Measurements from ENCODE around the gene HIRA. TPM values are rescaled to one million over a fixed set of nuclear protein-coding genes. Genes with fewer than 3 reads are reported as not detected.
"Not testable (repeated sequence)": the region's sequence is repeated elsewhere in the genome, so short reads cannot be mapped to it uniquely, and the experiment has no call there.

Gene HIRA
- total and polyA plus RNA-seq, 2 experiments from 2014 or later = 2.7 to 18.6 TPM

DNA sequence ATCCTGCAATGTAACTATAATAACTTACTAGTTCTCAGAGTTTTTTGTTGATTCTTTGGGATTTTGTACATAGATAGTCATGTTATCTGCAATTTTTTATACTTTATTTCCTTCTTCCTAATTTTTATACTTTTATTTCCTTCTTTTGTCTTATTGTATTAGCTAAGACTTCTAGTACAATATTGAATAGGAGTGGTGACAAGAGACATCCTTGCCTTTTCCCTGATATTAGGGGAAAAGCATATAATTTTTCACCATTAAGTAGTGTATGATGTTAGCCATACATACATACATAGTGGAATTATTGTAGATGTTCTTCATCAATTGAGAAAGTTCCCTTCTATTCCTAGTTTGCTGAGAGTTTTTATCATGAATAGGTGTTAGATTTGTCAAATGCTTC is 112.3 kb downstream of the HIRA start:
- in situ Hi-C loops (cut with MboI) = loop anchor here (25.0 kb wide), 1 partner anchor 318 kb away; no protein-coding TSS in a partner anchor
- Histone ChIP-seq H3K4me2 (ENCODE audit: unreplicated experiment) (no peak overlapping the region), H2AFZ (no peak overlapping the region), H4K20me1 (ENCODE audit: insufficient read depth) (no peaks in the 10 kb centered on the region), H3K79me2 (ENCODE audit: insufficient read depth) (no peaks in the 10 kb centered on the region), H3K9ac (no peak overlapping the region), H3K9me2 (ENCODE audit: insufficient read depth) (no peaks in the 10 kb centered on the region), H3F3A (ENCODE audit: insufficient read depth) (no peaks in the 10 kb centered on the region), H3K4me1 (ENCODE audit: insufficient read depth) (no peaks in the 10 kb centered on the region), H3K27me3 (replicated peaks; ENCODE audit: insufficient read depth) (no peaks in the 10 kb centered on the region), H3K9me3 (ENCODE audit: low read depth) (no peaks in the 10 kb centered on the region), H3K27ac (no peak overlapping the region), H3K36me3 (ENCODE audit: low read depth) (no peaks in the 10 kb centered on the region), H3K4me3 (no peak overlapping the region)
- TF ChIP-seq EZH2 (IDR thresholded peaks at IDR 0.05; ENCODE audit: insufficient read depth, poor library complexity, severe bottlenecking) (no peak), EZH2phosphoT487 (IDR thresholded peaks at IDR 0.05; ENCODE audit: insufficient read depth, low read depth) (no peak)
- no peak for DNase-seq

DNA sequence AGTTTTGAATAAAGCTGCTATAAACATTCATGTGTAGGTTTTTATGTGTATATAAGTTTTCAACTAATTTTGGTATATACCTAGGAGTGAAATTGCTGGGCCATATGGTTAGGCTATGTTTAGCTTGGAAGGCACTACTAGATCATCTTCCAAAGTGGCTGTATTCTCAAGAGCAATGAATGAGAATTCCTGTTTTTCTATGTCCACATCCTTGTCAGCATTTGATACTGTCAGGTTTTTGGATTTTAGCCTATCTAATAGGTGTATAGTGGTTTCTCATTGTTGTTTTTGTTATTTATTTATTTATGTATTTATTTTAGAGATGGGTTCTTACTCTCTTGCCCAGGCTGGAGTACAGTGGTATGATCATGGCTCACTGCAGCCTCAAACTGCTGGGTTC is 113.7 kb downstream of the HIRA start:
- no peak overlapping the region for H3K4me3 ChIP-seq
- no peaks in the 10 kb centered on the region for H3K27me3 ChIP-seq (replicated peaks; ENCODE audit: insufficient read depth)
- no peaks in the 10 kb centered on the region for H3K36me3 ChIP-seq (ENCODE audit: low read depth)
- no peak for TF ChIP-seq EZH2phosphoT487 (IDR thresholded peaks at IDR 0.05; ENCODE audit: insufficient read depth, low read depth)
- no peak for TF ChIP-seq EZH2 (IDR thresholded peaks at IDR 0.05; ENCODE audit: insufficient read depth, poor library complexity, severe bottlenecking)
- no peak overlapping the region for H3K4me2 ChIP-seq (ENCODE audit: unreplicated experiment)
- no peaks in the 10 kb centered on the region for H3K9me3 ChIP-seq (ENCODE audit: low read depth)
- no peak overlapping the region for H2AFZ ChIP-seq
- H3K4me1 ChIP-seq (ENCODE audit: insufficient read depth) = no peaks in the 10 kb centered on the region
- no peak for DNase-seq
- H3K79me2 ChIP-seq (ENCODE audit: insufficient read depth) = no peaks in the 10 kb centered on the region
- H3F3A ChIP-seq (ENCODE audit: insufficient read depth) = no peaks in the 10 kb centered on the region
- H3K27ac ChIP-seq = no peak overlapping the region
- H3K9ac ChIP-seq = no peak overlapping the region
- no peaks in the 10 kb centered on the region for H3K9me2 ChIP-seq (ENCODE audit: insufficient read depth)
- no peaks in the 10 kb centered on the region for H4K20me1 ChIP-seq (ENCODE audit: insufficient read depth)
- in situ Hi-C loops (cut with MboI) = loop anchor here (25.0 kb wide), 1 partner anchor 319 kb away; no protein-coding TSS in a partner anchor

GRCh38 chr22:19307872-19308271 is 123.7 kb downstream of the HIRA start:
- 47 to 50% methylated on average over 2 of the region's 2 CpGs for WGBS, 2 experiments (ENCODE audit: low coverage in 1 of 2, low lambda C conversion rate in 2 of 2, missing lambda C conversion rate in 2 of 2)
- no peaks in the 10 kb centered on the region for H3F3A ChIP-seq (ENCODE audit: insufficient read depth)
- H3K79me2 ChIP-seq (ENCODE audit: insufficient read depth) = no peaks in the 10 kb centered on the region
- no peaks in the 10 kb centered on the region for H3K4me1 ChIP-seq (ENCODE audit: insufficient read depth)
- DNase-seq = no peak
- no peak overlapping the region for H3K27ac ChIP-seq
- H4K20me1 ChIP-seq (ENCODE audit: insufficient read depth) = no peaks in the 10 kb centered on the region
- TF ChIP-seq EZH2phosphoT487 (IDR thresholded peaks at IDR 0.05; ENCODE audit: insufficient read depth, low read depth) (no peak), EZH2 (IDR thresholded peaks at IDR 0.05; ENCODE audit: insufficient read depth, poor library complexity, severe bottlenecking) (no peak)
- no peaks in the 10 kb centered on the region for H3K9me3 ChIP-seq (ENCODE audit: low read depth)
- no peak overlapping the region for H3K4me3 ChIP-seq
- in situ Hi-C loops (cut with MboI) = loop anchor here (25.0 kb wide), 1 partner anchor 329 kb away; no protein-coding TSS in a partner anchor
- H3K27me3 ChIP-seq (replicated peaks; ENCODE audit: insufficient read depth) = no peaks in the 10 kb centered on the region
- H2AFZ ChIP-seq = no peak overlapping the region
- H3K4me2 ChIP-seq (ENCODE audit: unreplicated experiment) = no peak overlapping the region
- no peaks in the 10 kb centered on the region for H3K9me2 ChIP-seq (ENCODE audit: insufficient read depth)
- H3K36me3 ChIP-seq (ENCODE audit: low read depth) = no peaks in the 10 kb centered on the region
- H3K9ac ChIP-seq = no peak overlapping the region

DNA sequence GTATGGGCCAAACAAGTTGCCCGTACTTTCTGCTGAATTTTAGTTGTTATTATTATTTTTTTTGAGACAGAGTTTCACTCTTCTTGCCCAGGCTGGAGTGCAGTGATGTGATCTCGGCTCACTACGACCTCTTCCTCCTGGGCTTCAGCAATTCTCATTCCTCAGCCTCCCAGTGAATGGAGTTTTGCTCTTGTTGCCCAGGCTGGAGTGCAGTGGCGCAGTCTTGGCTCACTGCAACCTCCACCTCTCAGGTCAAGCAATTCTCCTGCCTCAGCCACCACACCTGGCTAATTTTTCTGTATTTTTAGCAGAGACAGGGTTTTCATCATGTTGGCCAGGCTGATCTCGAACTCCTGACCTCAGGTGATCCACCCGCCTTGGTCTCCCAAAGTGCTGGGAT is 125.0 kb downstream of the HIRA start:
- not testable (repeated sequence) for H3K9ac ChIP-seq; H3K4me2 ChIP-seq (ENCODE audit: unreplicated experiment); DNase-seq; H3K36me3 ChIP-seq (ENCODE audit: low read depth); H3K4me3 ChIP-seq; H2AFZ ChIP-seq; H3K27me3 ChIP-seq (replicated peaks; ENCODE audit: insufficient read depth); H3K9me3 ChIP-seq (ENCODE audit: low read depth); H3K27ac ChIP-seq; H3F3A ChIP-seq (ENCODE audit: insufficient read depth); H4K20me1 ChIP-seq (ENCODE audit: insufficient read depth); H3K79me2 ChIP-seq (ENCODE audit: insufficient read depth); H3K9me2 ChIP-seq (ENCODE audit: insufficient read depth); H3K4me1 ChIP-seq (ENCODE audit: insufficient read depth)
- in situ Hi-C loops (cut with MboI) = loop anchor here (25.0 kb wide), 1 partner anchor 331 kb away; no protein-coding TSS in a partner anchor
- 66 to 67% methylated on average over 6 of the region's 6 CpGs for WGBS, 2 experiments (ENCODE audit: low coverage in 1 of 2, low lambda C conversion rate in 2 of 2, missing lambda C conversion rate in 2 of 2)

- H3K36me3 ChIP-seq (ENCODE audit: low read depth) = no peaks in the 10 kb centered on the region
- TF ChIP-seq EZH2phosphoT487 (IDR thresholded peaks at IDR 0.05; ENCODE audit: insufficient read depth, low read depth) (no peak), EZH2 (IDR thresholded peaks at IDR 0.05; ENCODE audit: insufficient read depth, poor library complexity, severe bottlenecking) (no peak)
- no peaks in the 10 kb centered on the region for H3K9me2 ChIP-seq (ENCODE audit: insufficient read depth)
- H3K79me2 ChIP-seq (ENCODE audit: insufficient read depth) = no peaks in the 10 kb centered on the region
- no peaks in the 10 kb centered on the region for H3F3A ChIP-seq (ENCODE audit: insufficient read depth)
- no peak overlapping the region for H3K9ac ChIP-seq
- 87 to 91% methylated on average over 5 of the region's 5 CpGs for WGBS, 2 experiments (ENCODE audit: low coverage in 1 of 2, low lambda C conversion rate in 2 of 2, missing lambda C conversion rate in 2 of 2)
- H3K9me3 ChIP-seq (ENCODE audit: low read depth) = no peaks in the 10 kb centered on the region
- no peaks in the 10 kb centered on the region for H3K27me3 ChIP-seq (replicated peaks; ENCODE audit: insufficient read depth)
- in situ Hi-C loops (cut with MboI) = loop anchor here (25.0 kb wide), 1 partner anchor 333 kb away; no protein-coding TSS in a partner anchor
- no peak for DNase-seq
- H2AFZ ChIP-seq = no peak overlapping the region
- no peaks in the 10 kb centered on the region for H4K20me1 ChIP-seq (ENCODE audit: insufficient read depth)
- H3K27ac ChIP-seq = no peak overlapping the region
- no peaks in the 10 kb centered on the region for H3K4me1 ChIP-seq (ENCODE audit: insufficient read depth)
- H3K4me3 ChIP-seq = no peak overlapping the region
- H3K4me2 ChIP-seq (ENCODE audit: unreplicated experiment) = no peak overlapping the region
These were observed 127.0 kb downstream of the HIRA start for GRCh38 chr22:19304547-19304946.
